ENCODE results near the gene GTF2A1. TPM values are rescaled to one million over a fixed set of nuclear protein-coding genes. Genes with fewer than 3 reads are reported as not detected.
A peak's percentile ranks its signal among the peaks of the same experiment; 100 is the strongest.

The GTF2A1 gene
- polyA plus RNA-seq, 3 donors = 7.9 to 15.8 (median 9.2) TPM

DNA sequence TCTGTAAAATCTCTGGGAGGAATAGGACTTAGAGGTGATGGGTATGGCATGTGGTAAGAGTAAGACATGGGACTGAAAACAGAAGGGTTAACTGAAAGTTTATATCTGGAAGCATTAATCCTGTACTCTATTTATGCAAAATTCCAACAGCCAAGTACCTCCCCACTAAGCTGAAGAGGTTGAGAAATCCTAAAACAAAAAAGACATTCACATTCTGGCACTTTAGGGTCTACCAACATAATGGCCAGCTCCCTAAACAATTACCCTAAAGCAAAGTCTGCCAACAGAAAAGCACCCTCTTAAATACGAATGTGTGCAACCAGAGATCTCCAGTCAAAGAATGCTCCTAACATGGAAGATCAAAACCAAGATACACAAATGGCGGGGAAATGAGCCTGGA, 87.4 kb downstream of the GTF2A1 start:
- Histone ChIP-seq H4K20me1 (ENCODE audit: insufficient read depth, low read length) (no peaks in the 10 kb centered on the region), H3K27ac (ENCODE audit: low read depth in 1 of 2, low read length in 2 of 2) (no peak overlapping the region), H3K27me3 (ENCODE audit: control insufficient read depth in 2 of 2, insufficient read depth in 2 of 2, low read length in 2 of 2) (no peaks in the 10 kb centered on the region), H3K9me3 (replicated peaks in 1 of 2; ENCODE audit: control insufficient read depth in 1 of 2, insufficient read depth in 1 of 2, low read length in 2 of 2) (no peaks in the 10 kb centered on the region), H3K4me2 (replicated peaks; ENCODE audit: extremely low read depth, low read length, poor library complexity, severe bottlenecking) (no peak overlapping the region), H3K4me1 (ENCODE audit: control insufficient read depth in 1 of 2, insufficient read depth in 2 of 2, low read length in 2 of 2) (peaks cover 2 to 9% of the 10 kb centered on the region in 2 donors), H3K36me3 (replicated peaks in 1 of 2; ENCODE audit: control insufficient read depth in 1 of 2, insufficient read depth in 2 of 2, low read length in 2 of 2) (no peaks in the 10 kb centered on the region), H3K9ac (ENCODE audit: insufficient read depth, low read length, poor library complexity, severe bottlenecking) (no peak overlapping the region), H3K79me2 (ENCODE audit: insufficient read depth, low read length) (no peaks in the 10 kb centered on the region), H3K4me3 (replicated peaks in 1 of 3; ENCODE audit: low read depth in 2 of 3, low read length in 3 of 3) (no peak overlapping the region), H2AFZ (ENCODE audit: insufficient read depth, low read depth, low read length, poor library complexity, severe bottlenecking) (peak overlapping the region; percentile 24)
- H3K9me3 Mint-ChIP-seq = peaks cover 0 to 3% (median 0%) of the 10 kb centered on the region in 7 donors
- no peaks in the 10 kb centered on the region for H3K4me1 Mint-ChIP-seq
- peaks cover 0 to 3% of the 10 kb centered on the region in 2 donors for H3K36me3 Mint-ChIP-seq
- intact Hi-C loops (cut with micrococcal nuclease) = no loop called here
- H3K27me3 Mint-ChIP-seq (ENCODE audit: low read depth in 3 of 3) = peaks cover 0 to 1% (median 0%) of the 10 kb centered on the region in 3 donors
- H3K4me3 Mint-ChIP-seq = no peak overlapping the region
- no peak overlapping the region for H3K27ac Mint-ChIP-seq
- TF ChIP-seq, protein P1, sequence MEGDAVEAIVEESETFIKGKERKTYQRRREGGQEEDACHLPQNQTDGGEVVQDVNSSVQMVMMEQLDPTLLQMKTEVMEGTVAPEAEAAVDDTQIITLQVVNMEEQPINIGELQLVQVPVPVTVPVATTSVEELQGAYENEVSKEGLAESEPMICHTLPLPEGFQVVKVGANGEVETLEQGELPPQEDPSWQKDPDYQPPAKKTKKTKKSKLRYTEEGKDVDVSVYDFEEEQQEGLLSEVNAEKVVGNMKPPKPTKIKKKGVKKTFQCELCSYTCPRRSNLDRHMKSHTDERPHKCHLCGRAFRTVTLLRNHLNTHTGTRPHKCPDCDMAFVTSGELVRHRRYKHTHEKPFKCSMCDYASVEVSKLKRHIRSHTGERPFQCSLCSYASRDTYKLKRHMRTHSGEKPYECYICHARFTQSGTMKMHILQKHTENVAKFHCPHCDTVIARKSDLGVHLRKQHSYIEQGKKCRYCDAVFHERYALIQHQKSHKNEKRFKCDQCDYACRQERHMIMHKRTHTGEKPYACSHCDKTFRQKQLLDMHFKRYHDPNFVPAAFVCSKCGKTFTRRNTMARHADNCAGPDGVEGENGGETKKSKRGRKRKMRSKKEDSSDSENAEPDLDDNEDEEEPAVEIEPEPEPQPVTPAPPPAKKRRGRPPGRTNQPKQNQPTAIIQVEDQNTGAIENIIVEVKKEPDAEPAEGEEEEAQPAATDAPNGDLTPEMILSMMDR (IDR thresholded peaks at IDR 0.05) = no peak
- DNase-seq = no peak
- WGBS (ENCODE audit: insufficient coverage) = no CpG with 5 or more reads among the region's 2 CpGs

DNA sequence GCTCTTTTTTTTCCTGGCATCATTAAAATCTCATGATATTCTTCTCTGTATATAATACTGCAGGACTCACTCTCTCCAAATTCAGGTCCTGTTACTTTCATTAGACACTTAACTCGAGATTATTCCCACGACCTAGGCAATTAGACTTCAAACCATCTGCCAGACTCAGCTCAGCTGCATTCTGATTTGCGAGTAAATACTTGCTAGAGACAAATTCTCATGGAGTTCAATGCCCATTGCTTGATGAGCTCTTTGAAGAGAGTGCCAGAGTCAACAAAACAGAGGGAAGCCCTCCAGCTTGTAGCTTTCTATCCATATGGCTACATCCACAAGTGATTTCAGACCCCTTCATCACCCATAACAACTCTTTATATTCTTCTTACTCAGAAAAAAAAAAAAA, 88.3 kb downstream of the GTF2A1 start:
- no peak overlapping the region for H3K4me2 ChIP-seq (replicated peaks; ENCODE audit: extremely low read depth, low read length, poor library complexity, severe bottlenecking)
- Mint-ChIP-seq H3K36me3 (peaks cover 0 to 4% of the 10 kb centered on the region in 2 donors), H3K4me1 (no peaks in the 10 kb centered on the region), H3K4me3 (no peak overlapping the region), H3K27ac (no peak overlapping the region), H3K27me3 (ENCODE audit: low read depth in 3 of 3) (peaks cover 0 to 1% (median 0%) of the 10 kb centered on the region in 3 donors), H3K9me3 (peaks cover 0 to 5% (median 2%) of the 10 kb centered on the region in 7 donors)
- H4K20me1 ChIP-seq (ENCODE audit: insufficient read depth, low read length) = no peaks in the 10 kb centered on the region
- no peak overlapping the region for H3K27ac ChIP-seq (ENCODE audit: low read depth in 1 of 2, low read length in 2 of 2)
- peaks cover 12 to 18% of the 10 kb centered on the region in 2 donors for H3K4me1 ChIP-seq (ENCODE audit: control insufficient read depth in 1 of 2, insufficient read depth in 2 of 2, low read length in 2 of 2)
- no peaks in the 10 kb centered on the region for H3K36me3 ChIP-seq (replicated peaks in 1 of 2; ENCODE audit: control insufficient read depth in 1 of 2, insufficient read depth in 2 of 2, low read length in 2 of 2)
- WGBS (ENCODE audit: insufficient coverage) = 86% methylated on average over 2 of the region's 3 CpGs
- H2AFZ ChIP-seq (ENCODE audit: insufficient read depth, low read depth, low read length, poor library complexity, severe bottlenecking) = no peak overlapping the region
- no peak overlapping the region for H3K9ac ChIP-seq (ENCODE audit: insufficient read depth, low read length, poor library complexity, severe bottlenecking)
- no peaks in the 10 kb centered on the region for H3K79me2 ChIP-seq (ENCODE audit: insufficient read depth, low read length)
- intact Hi-C loops (cut with micrococcal nuclease) = no loop called here
- no peak for DNase-seq
- peaks cover 0 to 3% of the 10 kb centered on the region in 2 donors for H3K9me3 ChIP-seq (replicated peaks in 1 of 2; ENCODE audit: control insufficient read depth in 1 of 2, insufficient read depth in 1 of 2, low read length in 2 of 2)
- no peaks in the 10 kb centered on the region for H3K27me3 ChIP-seq (ENCODE audit: control insufficient read depth in 2 of 2, insufficient read depth in 2 of 2, low read length in 2 of 2)
- TF ChIP-seq, protein P1 (IDR thresholded peaks at IDR 0.05) = no peak
- no peak overlapping the region for H3K4me3 ChIP-seq (replicated peaks in 1 of 3; ENCODE audit: low read depth in 2 of 3, low read length in 3 of 3)

Data from CD14-positive monocyte (primary cell).